ENCODE measurements around the gene EMX1. TPM values are rescaled to one million over a fixed set of nuclear protein-coding genes. Genes with fewer than 3 reads are reported as not detected.

Gene EMX1
- total and polyA plus RNA-seq, 9 donors: 0.20 to 1.1 (median 0.28) TPM; not detected in 5

- Histone ChIP-seq H3K27ac (no peak overlapping the region), H3K4me1 (ENCODE audit: insufficient read depth) (no peaks in the 10 kb centered on the region), H3K27me3 (no peaks in the 10 kb centered on the region), H3K9me3 (no peaks in the 10 kb centered on the region), H3K36me3 (no peaks in the 10 kb centered on the region), H3K4me3 (no peak overlapping the region)
- no peak for TF ChIP-seq CTCF (IDR thresholded peaks at IDR 0.05)
- TF ChIP-seq EP300 (IDR thresholded peaks at IDR 0.05): no peak
- no peak for TF ChIP-seq POLR2A (IDR thresholded peaks at IDR 0.05)
- 93 to 94% (median 93%) methylated on average over 9 of the region's 9 CpGs for WGBS, 3 donors
- no peak for DNase-seq
- intact Hi-C loops (cut with DNase I): no loop called here
Observed at GRCh38 chr2:72946466-72946865, 29.1 kb downstream of the EMX1 start.

GRCh38 chr2:72947952-72948830, 30.9 kb downstream of the EMX1 start:
- TF ChIP-seq EP300 (IDR thresholded peaks at IDR 0.05) (no peak), CTCF (IDR thresholded peaks at IDR 0.05) (no peak), POLR2A (IDR thresholded peaks at IDR 0.05) (no peak)
- H3K27me3 ChIP-seq: no peaks in the 10 kb centered on the region
- WGBS, 3 donors: 65 to 78% (median 71%) methylated on average over 10 of the region's 10 CpGs

GRCh38 chr2:72949045-72949444, 31.7 kb downstream of the EMX1 start:
- intact Hi-C loops (cut with DNase I): no loop called here
- H3K9me3 ChIP-seq: no peaks in the 10 kb centered on the region
- WGBS, 3 donors: 95 to 98% (median 96%) methylated on average over 2 of the region's 2 CpGs
- TF ChIP-seq CTCF (IDR thresholded peaks at IDR 0.05) (no peak), EP300 (IDR thresholded peaks at IDR 0.05) (no peak), POLR2A (IDR thresholded peaks at IDR 0.05) (no peak)
- H3K36me3 ChIP-seq: no peaks in the 10 kb centered on the region
- no peak overlapping the region for H3K4me3 ChIP-seq
- no peaks in the 10 kb centered on the region for H3K27me3 ChIP-seq
- no peak overlapping the region for H3K27ac ChIP-seq
- no peaks in the 10 kb centered on the region for H3K4me1 ChIP-seq (ENCODE audit: insufficient read depth)
- no peak for DNase-seq

More at GRCh38 chr2:72947952-72948830, 30.9 kb downstream of the EMX1 start:
- Histone ChIP-seq H3K4me3 (no peak overlapping the region), H3K36me3 (no peaks in the 10 kb centered on the region), H3K27ac (no peak overlapping the region), H3K9me3 (no peaks in the 10 kb centered on the region), H3K4me1 (ENCODE audit: insufficient read depth) (no peaks in the 10 kb centered on the region)
- intact Hi-C loops (cut with DNase I): no loop called here
- no peak for DNase-seq

GRCh38 chr2:72949642-72950041, 32.3 kb downstream of the EMX1 start:
- Histone ChIP-seq H3K36me3 (no peaks in the 10 kb centered on the region), H3K27ac (no peak overlapping the region), H3K4me3 (no peak overlapping the region), H3K9me3 (no peaks in the 10 kb centered on the region), H3K4me1 (ENCODE audit: insufficient read depth) (no peaks in the 10 kb centered on the region), H3K27me3 (no peaks in the 10 kb centered on the region)
- no peak for DNase-seq
- 88 to 91% (median 89%) methylated on average over 4 of the region's 4 CpGs for WGBS, 3 donors
- intact Hi-C loops (cut with DNase I): no loop called here
- no peak for TF ChIP-seq POLR2A (IDR thresholded peaks at IDR 0.05)
- no peak for TF ChIP-seq CTCF (IDR thresholded peaks at IDR 0.05)
- no peak for TF ChIP-seq EP300 (IDR thresholded peaks at IDR 0.05)

Data from ovary (tissue), 9 donors.